NT2/D1 (cell line): ENCODE results near the gene MBOAT1.

ENCODE experiments used
- DNase-seq: peaks from one replicate; pipeline ENCODE4 v3.0.0-alpha.2; 2011; ENCODE audit warnings: low read depth, low spot score
- H3K27me3 ChIP-seq: 2 replicates; pipeline ENCODE4 v1.6.0; 2011; ENCODE audit warnings: mild to moderate bottlenecking; ENCODE audit not compliant: insufficient read length, insufficient read depth
- H3K36me3 ChIP-seq: 2 replicates; pipeline ENCODE4 v1.6.1; 2011; ENCODE audit warnings: mild to moderate bottlenecking, low read length, mixed read lengths; ENCODE audit not compliant: insufficient read depth, insufficient read length
- H3K4me1 ChIP-seq: 2 replicates; pipeline ENCODE4 v1.5.1; 2011; ENCODE audit not compliant: insufficient read depth, insufficient read length
- H3K4me3 ChIP-seq: 2 replicates; pipeline ENCODE4 v1.5.1; 2011; ENCODE audit warnings: low read depth; ENCODE audit not compliant: insufficient read length
- H3K9ac ChIP-seq: 2 replicates; pipeline ENCODE4 v1.6.0; 2011; ENCODE audit warnings: low read depth; ENCODE audit not compliant: insufficient read length
- H3K9me3 ChIP-seq: 2 replicates; pipeline ENCODE4 v1.5.1; 2011; ENCODE audit warnings: mild to moderate bottlenecking, low read length; ENCODE audit not compliant: insufficient read depth
- SUZ12 ChIP-seq: IDR thresholded peaks from 2 replicates; pipeline ENCODE4 v1.6.1; 2011; ENCODE audit not compliant: insufficient read length, insufficient read depth; ENCODE audit errors: extremely low read depth
- YY1 ChIP-seq: IDR thresholded peaks from 2 replicates; pipeline ENCODE4 v1.6.1; 2011; ENCODE audit not compliant: insufficient read length, insufficient read depth
- ZNF274 ChIP-seq: IDR thresholded peaks from 2 replicates; pipeline ENCODE4 v1.6.1; 2011; ENCODE audit warnings: mild to moderate bottlenecking, low read depth, low read length

The MBOAT1 gene

DNA sequence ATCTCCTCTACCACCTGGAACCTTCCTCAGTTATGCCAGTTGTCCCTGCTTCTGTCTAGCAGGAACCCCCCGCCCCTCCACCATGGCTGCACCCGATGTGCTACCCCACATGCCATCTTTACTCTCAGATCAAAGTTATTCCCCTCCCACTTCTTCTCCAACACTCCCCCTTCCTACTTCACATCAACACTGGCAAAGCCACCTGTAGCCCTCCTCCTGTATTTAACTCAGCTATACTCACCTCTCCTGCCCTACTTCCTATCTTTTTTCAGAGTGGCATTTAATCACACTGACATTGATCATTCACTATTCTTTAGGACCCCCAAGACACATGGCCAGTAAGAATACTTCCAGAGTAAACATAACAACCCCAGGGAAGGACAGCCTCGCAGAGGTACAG is 84.3 kb downstream of the MBOAT1 start:
- Histone ChIP-seq H3K9ac (no peak overlapping the region), H3K4me1 (no peaks in the 10 kb centered on the region), H3K4me3 (no peak overlapping the region), H3K36me3 (no peaks in the 10 kb centered on the region), H3K9me3 (no peaks in the 10 kb centered on the region), H3K27me3 (no peaks in the 10 kb centered on the region)
- no peak for DNase-seq
- TF ChIP-seq YY1 (no peak), ZNF274 (no peak), SUZ12 (no peak)

DNA sequence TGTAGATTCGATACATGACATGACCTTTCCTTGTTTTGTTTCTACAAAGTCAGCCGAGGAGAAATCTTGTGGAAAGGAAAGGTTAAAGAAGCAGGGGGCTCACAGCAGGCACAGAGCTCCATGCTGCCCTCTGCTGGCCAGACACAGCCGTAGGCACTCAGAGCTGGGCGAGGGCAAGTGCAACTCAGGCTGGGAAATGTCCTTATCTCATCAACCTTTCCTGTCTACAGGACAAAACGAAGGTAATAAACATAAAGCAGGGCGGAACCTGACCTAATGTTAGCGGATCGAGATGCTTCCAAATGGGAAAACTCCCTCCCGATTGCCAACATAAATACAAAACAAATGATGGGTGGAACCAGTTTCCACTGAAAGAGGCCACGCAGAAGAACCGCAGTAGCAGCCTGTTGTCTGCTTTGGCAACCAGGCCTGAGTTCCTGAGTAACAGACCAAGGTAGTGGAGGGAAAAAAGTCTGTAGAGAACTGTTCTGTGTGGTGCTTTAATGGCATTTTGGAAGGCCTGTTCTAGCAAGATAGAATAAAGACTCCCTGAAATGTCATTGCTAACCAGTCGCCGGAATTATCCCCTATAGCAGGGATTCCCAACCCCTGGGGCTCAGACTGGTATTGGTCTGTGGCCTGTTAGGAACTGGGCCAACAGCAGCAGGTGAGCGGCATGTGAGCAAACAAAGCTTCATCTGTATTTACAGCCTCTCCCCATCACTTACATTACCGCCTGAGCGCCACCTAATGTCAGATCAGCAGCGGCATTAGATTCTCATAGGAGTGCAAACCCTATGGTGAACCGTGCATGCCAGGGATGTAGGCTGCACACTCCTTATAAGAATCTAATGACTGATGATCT is 85.2 kb downstream of the MBOAT1 start:
- DNase-seq = peak; percentile 32
- TF ChIP-seq SUZ12 (no peak), YY1 (no peak), ZNF274 (no peak)
- Histone ChIP-seq H3K9me3 (no peaks in the 10 kb centered on the region), H3K4me1 (no peaks in the 10 kb centered on the region), H3K27me3 (no peaks in the 10 kb centered on the region), H3K4me3 (no peak overlapping the region), H3K9ac (no peak overlapping the region), H3K36me3 (no peaks in the 10 kb centered on the region)

DNA sequence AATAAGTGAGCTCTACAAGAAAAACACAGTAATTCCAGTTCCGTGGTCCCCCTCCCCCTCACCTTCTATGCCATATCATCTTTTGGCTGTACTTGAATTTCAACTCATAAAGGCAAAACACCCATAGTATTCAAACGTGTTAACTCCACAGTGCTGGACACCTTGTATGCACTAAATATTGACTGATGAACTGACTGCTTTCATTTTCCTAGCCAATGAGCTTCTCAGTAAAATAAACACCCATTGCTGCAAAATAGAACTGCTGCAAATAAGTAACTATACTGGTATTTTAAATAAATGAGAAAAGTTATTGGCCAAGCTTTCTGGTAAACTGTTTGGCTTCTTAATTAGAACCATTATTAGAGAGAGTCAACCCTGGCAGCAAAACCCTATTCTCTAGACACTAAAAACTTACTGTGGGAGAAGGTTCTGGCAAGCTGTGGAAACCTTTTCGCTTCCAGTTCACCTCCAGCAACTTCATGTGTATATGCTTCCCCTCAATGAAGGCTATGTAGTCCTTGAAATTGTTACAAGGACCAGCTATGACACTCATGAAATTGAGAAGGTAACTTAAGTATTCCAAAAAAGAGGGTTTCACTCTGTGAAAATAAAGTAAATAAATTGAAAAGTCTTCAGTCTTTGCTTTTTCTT is 86.0 kb downstream of the MBOAT1 start:
- Histone ChIP-seq H3K9ac (no peak overlapping the region), H3K4me3 (no peak overlapping the region), H3K4me1 (no peaks in the 10 kb centered on the region), H3K27me3 (no peaks in the 10 kb centered on the region), H3K9me3 (no peaks in the 10 kb centered on the region), H3K36me3 (no peaks in the 10 kb centered on the region)
- TF ChIP-seq SUZ12 (no peak), ZNF274 (no peak), YY1 (no peak)
- DNase-seq = no peak

DNA sequence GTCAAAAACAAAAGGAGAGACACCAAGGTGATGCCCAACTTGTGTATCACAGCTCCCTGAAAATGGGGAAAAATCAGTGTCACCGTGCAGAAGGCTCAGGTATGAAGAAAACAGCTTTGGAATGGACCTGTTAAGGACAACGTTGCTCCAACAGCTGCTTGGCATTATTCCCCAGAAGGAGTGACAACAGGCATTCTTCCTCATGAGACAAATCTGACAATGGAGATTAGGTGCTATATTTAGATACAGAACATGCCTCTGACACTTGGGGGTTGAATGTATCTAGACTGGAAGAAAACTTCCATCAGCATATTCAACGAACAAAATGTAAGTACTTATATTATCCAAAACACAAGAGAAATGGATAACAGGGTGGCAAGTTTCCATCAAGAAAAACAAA is 87.7 kb downstream of the MBOAT1 start:
- no peak for DNase-seq
- Histone ChIP-seq H3K4me3 (no peak overlapping the region), H3K36me3 (no peaks in the 10 kb centered on the region), H3K9ac (no peak overlapping the region), H3K9me3 (no peaks in the 10 kb centered on the region), H3K27me3 (no peaks in the 10 kb centered on the region), H3K4me1 (no peaks in the 10 kb centered on the region)
- TF ChIP-seq ZNF274 (no peak), SUZ12 (no peak), YY1 (no peak)

DNA sequence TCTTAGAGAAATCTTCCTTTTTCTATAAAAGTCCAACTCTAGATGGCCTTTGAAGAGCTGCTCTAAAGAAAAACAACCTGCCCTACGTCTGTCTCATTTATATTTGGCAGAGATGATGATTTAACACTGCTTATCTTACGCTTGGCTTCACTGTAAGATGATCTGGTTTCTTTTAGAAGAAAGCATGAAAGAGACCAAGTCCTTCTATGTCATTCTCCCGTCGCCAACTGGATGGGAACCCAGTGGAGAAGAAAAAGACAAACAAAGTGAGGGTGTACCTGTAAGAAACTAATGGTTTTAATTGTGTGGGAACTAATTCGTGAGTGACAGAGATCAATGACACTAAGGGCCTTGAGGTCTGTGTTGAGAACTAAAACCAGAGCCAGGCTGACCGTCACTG is 92.8 kb downstream of the MBOAT1 start:
- H3K9ac ChIP-seq = no peak overlapping the region
- DNase-seq = no peak
- H3K27me3 ChIP-seq = no peaks in the 10 kb centered on the region
- no peak for TF ChIP-seq SUZ12
- TF ChIP-seq YY1 = no peak
- no peak for TF ChIP-seq ZNF274
- no peaks in the 10 kb centered on the region for H3K9me3 ChIP-seq
- H3K4me3 ChIP-seq = no peak overlapping the region
- no peaks in the 10 kb centered on the region for H3K4me1 ChIP-seq
- H3K36me3 ChIP-seq = no peaks in the 10 kb centered on the region

DNA sequence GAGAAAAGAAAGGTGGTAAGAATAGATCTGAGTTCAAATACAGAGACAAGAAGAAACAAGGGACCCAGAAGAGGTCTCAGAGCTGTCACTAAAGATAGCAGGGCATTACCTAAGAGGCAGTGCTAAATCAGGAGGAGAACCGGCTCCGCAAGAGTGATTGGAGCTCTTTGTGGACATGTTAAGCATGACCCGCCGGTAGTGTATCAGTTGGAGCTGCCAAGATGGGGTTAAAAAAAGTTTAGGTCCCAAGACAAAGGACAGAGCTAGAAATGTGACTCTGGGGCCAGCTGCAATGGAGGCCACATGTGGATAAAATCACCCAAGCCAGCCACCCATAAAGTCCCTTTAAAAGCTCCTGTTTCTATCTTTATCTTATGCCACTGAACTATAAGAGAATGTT is 93.4 kb downstream of the MBOAT1 start:
- H3K9ac ChIP-seq = no peak overlapping the region
- H3K36me3 ChIP-seq = no peaks in the 10 kb centered on the region
- H3K9me3 ChIP-seq = no peaks in the 10 kb centered on the region
- DNase-seq = no peak
- TF ChIP-seq SUZ12 (no peak), YY1 (no peak), ZNF274 (no peak)
- H3K4me1 ChIP-seq = no peaks in the 10 kb centered on the region
- H3K27me3 ChIP-seq = no peaks in the 10 kb centered on the region
- H3K4me3 ChIP-seq = no peak overlapping the region

DNA sequence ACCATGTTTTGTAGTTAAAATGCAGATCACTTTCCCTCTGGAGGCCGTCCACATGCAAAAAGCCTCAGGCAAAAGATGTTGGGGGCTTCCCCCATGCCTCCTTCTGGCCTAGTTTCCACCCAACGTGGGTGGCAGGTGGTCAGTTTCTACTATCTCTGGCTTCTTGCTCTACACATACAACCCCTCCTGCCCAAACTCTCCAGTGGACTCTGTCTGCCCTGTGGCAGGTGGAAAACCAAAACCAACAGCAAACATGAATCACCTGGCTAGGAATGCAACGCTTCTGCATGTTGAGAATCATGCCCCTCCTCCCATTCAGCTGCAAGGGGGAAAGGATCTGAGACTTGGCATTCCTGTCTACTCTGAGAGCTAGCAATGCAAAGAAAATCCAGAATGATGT is 94.8 kb downstream of the MBOAT1 start:
- H3K9me3 ChIP-seq = no peaks in the 10 kb centered on the region
- H3K36me3 ChIP-seq = no peaks in the 10 kb centered on the region
- no peak overlapping the region for H3K9ac ChIP-seq
- no peak overlapping the region for H3K4me3 ChIP-seq
- H3K4me1 ChIP-seq = no peaks in the 10 kb centered on the region
- no peaks in the 10 kb centered on the region for H3K27me3 ChIP-seq
- DNase-seq = peak; percentile 32
- TF ChIP-seq SUZ12 (no peak), YY1 (no peak), ZNF274 (no peak)
